ENCODE measurements around the gene MAPK4.

Gene MAPK4

DNA sequence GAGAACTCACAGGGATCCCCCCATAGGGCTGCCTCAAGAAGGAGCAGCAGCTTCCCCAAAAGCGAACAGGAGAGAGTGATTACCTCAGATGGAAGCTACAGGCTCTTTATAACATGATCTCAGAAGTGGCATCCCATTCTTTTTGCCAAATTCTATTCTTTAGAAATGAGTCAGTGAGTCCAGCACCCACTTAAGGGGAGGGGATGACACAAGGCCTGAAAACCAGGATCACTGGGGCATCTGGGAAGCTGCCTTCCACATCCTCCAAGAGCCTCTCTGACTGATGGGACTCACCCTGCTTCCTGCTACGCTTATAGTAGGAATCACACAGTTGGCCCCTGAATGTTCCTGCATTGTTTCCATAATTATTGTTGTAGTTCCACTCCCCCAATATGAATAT, 96.5 kb downstream of the MAPK4 start:
- Histone ChIP-seq H3K27me3 (ENCODE audit: low read depth, low read length) (no peaks in the 10 kb centered on the region), H3K36me3 (ENCODE audit: control insufficient read depth in 1 of 2, insufficient read depth in 2 of 2, low read length in 2 of 2) (no peaks in the 10 kb centered on the region), H3K4me3 (ENCODE audit: low read depth in 1 of 2, low read length in 2 of 2) (no peak overlapping the region), H3K9me3 (ENCODE audit: control insufficient read depth in 1 of 2, low read length in 2 of 2) (no peaks in the 10 kb centered on the region), H3K4me1 (ENCODE audit: control insufficient read depth in 1 of 2, insufficient read depth in 2 of 2, low read length in 2 of 2) (peaks cover 4 to 15% of the 10 kb centered on the region in 2 donors), H3K27ac (ENCODE audit: low read length) (no peak overlapping the region)

DNA sequence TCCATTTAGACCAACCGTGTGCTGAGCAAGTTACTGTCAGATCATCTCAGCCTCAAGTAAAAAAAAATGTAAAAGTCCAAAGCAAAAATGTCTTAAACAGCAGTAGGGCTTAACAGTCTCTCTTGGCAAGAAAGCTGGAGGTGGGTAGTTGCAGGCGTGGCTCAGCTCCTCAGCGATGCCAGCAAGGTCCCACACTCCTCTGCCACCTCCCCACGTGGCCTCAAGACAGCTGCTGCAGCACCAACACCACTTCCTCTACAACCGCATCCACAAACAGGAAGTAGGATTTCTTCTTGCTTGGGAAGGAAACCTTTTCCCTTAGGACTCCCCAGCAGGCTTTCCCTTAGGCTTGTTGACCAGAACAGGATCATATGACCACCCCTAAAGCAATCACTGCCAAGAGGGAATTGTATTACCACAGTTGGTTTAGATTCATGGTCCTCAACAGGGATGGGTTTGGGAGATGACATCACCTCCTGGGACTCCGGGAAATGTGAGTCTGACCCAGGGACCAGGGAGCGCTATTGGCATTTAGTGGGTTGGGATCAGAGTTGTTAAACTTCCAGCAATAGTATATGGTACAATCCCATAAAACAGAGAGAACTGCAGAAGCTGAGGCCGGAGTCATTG, 97.1 kb downstream of the MAPK4 start:
- Histone ChIP-seq H3K4me1 (ENCODE audit: control insufficient read depth in 1 of 2, insufficient read depth in 2 of 2, low read length in 2 of 2) (peaks cover 4 to 13% of the 10 kb centered on the region in 2 donors), H3K4me3 (ENCODE audit: low read depth in 1 of 2, low read length in 2 of 2) (no peak overlapping the region), H3K36me3 (ENCODE audit: control insufficient read depth in 1 of 2, insufficient read depth in 2 of 2, low read length in 2 of 2) (no peaks in the 10 kb centered on the region), H3K27ac (ENCODE audit: low read length) (no peak overlapping the region), H3K27me3 (ENCODE audit: low read depth, low read length) (no peaks in the 10 kb centered on the region), H3K9me3 (ENCODE audit: control insufficient read depth in 1 of 2, low read length in 2 of 2) (peaks cover 0 to 3% of the 10 kb centered on the region in 2 donors)

DNA sequence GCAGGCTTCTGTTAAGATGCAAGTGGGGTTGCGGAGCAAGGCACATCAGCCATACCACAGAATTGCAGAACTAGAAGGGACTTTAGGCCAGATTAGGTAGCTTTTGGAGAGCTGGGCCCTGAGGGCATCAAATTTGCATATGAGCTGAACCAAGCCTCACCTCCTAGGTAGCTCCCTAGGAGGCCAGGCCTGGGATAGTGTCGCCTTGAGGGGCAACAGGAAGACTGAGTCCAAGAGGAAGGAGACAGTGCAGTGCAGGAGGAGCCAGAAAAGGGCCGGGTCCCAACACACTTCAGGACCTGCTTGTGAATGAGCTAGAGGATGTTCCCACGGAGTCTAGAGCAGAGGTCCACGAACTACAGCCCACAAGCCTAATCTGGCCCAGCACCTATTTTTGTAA, 98.7 kb downstream of the MAPK4 start:
- Histone ChIP-seq H3K4me1 (ENCODE audit: control insufficient read depth in 1 of 2, insufficient read depth in 2 of 2, low read length in 2 of 2) (peaks cover 4 to 13% of the 10 kb centered on the region in 2 donors), H3K27me3 (ENCODE audit: low read depth, low read length) (no peaks in the 10 kb centered on the region), H3K4me3 (ENCODE audit: low read depth in 1 of 2, low read length in 2 of 2) (no peak overlapping the region), H3K27ac (ENCODE audit: low read length) (peak overlapping the region; percentile 61), H3K36me3 (ENCODE audit: control insufficient read depth in 1 of 2, insufficient read depth in 2 of 2, low read length in 2 of 2) (no peaks in the 10 kb centered on the region), H3K9me3 (ENCODE audit: control insufficient read depth in 1 of 2, low read length in 2 of 2) (peaks cover 0 to 8% of the 10 kb centered on the region in 2 donors)

DNA sequence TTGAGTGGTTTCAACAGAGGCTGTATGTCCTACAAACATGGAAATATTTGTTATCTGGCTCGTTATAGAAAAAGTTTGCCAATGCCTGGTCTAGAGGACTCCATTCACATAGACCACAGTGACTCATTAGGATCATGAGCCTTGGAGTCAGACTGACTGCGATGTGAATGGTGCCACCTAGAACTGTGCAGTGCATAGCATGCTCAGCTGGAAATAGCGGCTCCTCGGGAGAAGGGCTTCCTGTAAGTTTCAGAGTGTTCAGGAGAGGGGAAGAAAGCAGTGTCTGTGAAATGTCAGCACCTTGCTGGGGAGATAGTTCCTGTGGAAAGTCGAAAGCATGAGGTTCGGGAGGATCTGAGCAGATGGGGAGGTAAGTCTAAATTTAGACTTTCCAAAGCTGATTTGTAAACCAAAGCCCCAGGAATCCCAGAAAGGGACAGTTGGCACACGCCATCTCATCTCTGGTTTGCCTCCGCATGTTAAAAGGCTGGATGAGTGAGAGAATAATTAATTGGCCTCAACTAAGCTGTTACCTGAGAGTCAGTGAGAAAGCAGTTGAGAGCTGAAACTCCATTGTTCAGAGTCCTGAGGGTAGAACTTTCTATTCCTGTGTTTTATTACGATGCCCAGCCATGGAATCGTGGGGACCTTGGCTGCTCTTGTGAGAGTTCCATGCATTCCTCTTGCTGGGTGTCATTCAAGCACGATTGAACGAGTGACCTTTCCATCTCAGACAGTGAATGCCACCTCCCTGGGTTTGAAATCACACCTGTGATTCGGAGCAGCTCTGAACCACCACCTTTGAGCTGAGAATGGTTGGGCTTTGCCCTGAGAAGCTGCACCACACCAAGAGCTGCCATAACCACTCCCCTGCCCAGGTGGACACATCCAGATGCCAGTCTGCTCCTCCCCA, 99.5 kb downstream of the MAPK4 start:
- peaks cover 0 to 8% of the 10 kb centered on the region in 2 donors for H3K4me1 ChIP-seq (ENCODE audit: control insufficient read depth in 1 of 2, insufficient read depth in 2 of 2, low read length in 2 of 2)
- H3K9me3 ChIP-seq (ENCODE audit: control insufficient read depth in 1 of 2, low read length in 2 of 2): peaks cover 0 to 8% of the 10 kb centered on the region in 2 donors
- H3K27me3 ChIP-seq (ENCODE audit: low read depth, low read length): no peaks in the 10 kb centered on the region
- H3K36me3 ChIP-seq (ENCODE audit: control insufficient read depth in 1 of 2, insufficient read depth in 2 of 2, low read length in 2 of 2): no peaks in the 10 kb centered on the region
- no peak overlapping the region for H3K4me3 ChIP-seq (ENCODE audit: low read depth in 1 of 2, low read length in 2 of 2)
- peak overlapping the region; percentile 61 for H3K27ac ChIP-seq (ENCODE audit: low read length)

DNA sequence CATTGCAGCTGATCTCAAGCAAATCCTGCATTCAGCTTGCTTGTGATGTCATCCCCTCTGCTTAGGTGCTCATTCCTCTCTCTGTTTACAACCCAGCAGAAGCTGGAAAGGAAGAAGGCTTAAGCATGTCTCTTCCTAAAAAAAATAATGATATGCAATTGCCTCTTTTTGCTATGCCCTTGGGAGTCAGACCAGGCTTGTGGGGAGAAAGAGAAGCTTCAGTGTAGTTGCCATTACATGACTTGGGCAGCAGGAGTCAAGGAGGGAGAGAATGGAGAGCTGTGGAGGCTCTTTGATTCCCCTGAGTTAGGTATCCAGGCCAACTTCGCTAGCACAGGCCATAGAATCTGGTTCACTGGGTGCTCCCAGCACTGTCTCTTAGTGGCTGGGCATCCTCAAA, 101.1 kb downstream of the MAPK4 start:
- Histone ChIP-seq H3K4me3 (ENCODE audit: low read depth in 1 of 2, low read length in 2 of 2) (no peak overlapping the region), H3K36me3 (ENCODE audit: control insufficient read depth in 1 of 2, insufficient read depth in 2 of 2, low read length in 2 of 2) (no peaks in the 10 kb centered on the region), H3K4me1 (ENCODE audit: control insufficient read depth in 1 of 2, insufficient read depth in 2 of 2, low read length in 2 of 2) (no peaks in the 10 kb centered on the region), H3K27ac (ENCODE audit: low read length) (no peak overlapping the region), H3K27me3 (ENCODE audit: low read depth, low read length) (no peaks in the 10 kb centered on the region), H3K9me3 (ENCODE audit: control insufficient read depth in 1 of 2, low read length in 2 of 2) (peaks cover 0 to 8% of the 10 kb centered on the region in 2 donors)

DNA sequence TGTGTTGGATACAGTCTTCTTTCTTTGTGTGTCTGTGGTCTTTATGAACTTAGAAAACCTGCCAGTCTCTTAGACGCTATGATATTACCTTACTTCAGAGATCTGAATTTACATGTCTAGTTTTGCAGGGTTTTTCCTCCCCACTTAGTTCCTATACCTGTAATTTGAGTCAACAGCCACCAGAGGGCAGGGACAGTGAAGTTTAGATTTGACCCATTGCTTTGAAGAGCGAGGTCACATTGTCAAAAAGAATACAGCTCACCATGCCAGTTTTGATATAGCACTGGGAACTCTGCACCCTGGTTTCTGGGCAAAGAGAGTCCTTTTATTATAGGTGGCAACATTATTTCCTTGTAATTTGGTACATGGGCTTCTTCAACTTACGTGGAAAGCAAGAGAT, 102.3 kb downstream of the MAPK4 start:
- no peak overlapping the region for H3K27ac ChIP-seq (ENCODE audit: low read length)
- no peak overlapping the region for H3K4me3 ChIP-seq (ENCODE audit: low read depth in 1 of 2, low read length in 2 of 2)
- peaks cover 0 to 8% of the 10 kb centered on the region in 2 donors for H3K9me3 ChIP-seq (ENCODE audit: control insufficient read depth in 1 of 2, low read length in 2 of 2)
- H3K27me3 ChIP-seq (ENCODE audit: low read depth, low read length): no peaks in the 10 kb centered on the region
- H3K36me3 ChIP-seq (ENCODE audit: control insufficient read depth in 1 of 2, insufficient read depth in 2 of 2, low read length in 2 of 2): no peaks in the 10 kb centered on the region
- no peaks in the 10 kb centered on the region for H3K4me1 ChIP-seq (ENCODE audit: control insufficient read depth in 1 of 2, insufficient read depth in 2 of 2, low read length in 2 of 2)

DNA sequence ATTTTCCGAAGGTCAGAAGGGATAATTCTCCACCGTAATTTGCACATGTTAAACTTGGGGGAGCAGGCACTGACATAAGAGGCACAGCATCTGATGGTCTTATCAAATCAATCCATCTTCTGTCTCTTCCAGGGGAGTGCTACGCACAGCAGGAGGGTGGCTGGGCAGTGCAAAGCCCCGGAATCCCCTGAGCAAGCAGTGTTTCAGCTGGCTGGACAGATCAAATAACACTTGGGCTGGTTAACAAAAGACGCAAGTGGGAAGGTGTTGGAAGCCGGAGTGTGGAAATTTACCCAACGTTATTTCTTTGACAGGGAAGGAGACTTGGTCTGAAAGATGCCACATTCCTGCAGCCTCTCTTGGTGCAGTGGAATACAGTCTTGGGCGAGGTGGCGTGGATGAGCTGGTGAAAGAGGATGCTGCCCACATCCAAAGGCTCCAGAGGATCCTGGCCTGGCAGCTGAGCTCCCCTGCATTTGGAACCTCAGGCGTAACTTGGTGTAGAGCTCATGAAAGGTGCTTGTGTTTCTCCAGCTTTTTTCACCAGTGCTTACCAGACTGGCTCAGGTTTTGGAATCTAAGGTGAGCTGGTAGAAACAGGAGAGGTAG, 103.0 kb downstream of the MAPK4 start:
- no peaks in the 10 kb centered on the region for H3K4me1 ChIP-seq (ENCODE audit: control insufficient read depth in 1 of 2, insufficient read depth in 2 of 2, low read length in 2 of 2)
- peaks cover 0 to 8% of the 10 kb centered on the region in 2 donors for H3K9me3 ChIP-seq (ENCODE audit: control insufficient read depth in 1 of 2, low read length in 2 of 2)
- no peak overlapping the region for H3K4me3 ChIP-seq (ENCODE audit: low read depth in 1 of 2, low read length in 2 of 2)
- H3K27ac ChIP-seq (ENCODE audit: low read length): no peak overlapping the region
- no peaks in the 10 kb centered on the region for H3K36me3 ChIP-seq (ENCODE audit: control insufficient read depth in 1 of 2, insufficient read depth in 2 of 2, low read length in 2 of 2)
- H3K27me3 ChIP-seq (ENCODE audit: low read depth, low read length): no peaks in the 10 kb centered on the region

DNA sequence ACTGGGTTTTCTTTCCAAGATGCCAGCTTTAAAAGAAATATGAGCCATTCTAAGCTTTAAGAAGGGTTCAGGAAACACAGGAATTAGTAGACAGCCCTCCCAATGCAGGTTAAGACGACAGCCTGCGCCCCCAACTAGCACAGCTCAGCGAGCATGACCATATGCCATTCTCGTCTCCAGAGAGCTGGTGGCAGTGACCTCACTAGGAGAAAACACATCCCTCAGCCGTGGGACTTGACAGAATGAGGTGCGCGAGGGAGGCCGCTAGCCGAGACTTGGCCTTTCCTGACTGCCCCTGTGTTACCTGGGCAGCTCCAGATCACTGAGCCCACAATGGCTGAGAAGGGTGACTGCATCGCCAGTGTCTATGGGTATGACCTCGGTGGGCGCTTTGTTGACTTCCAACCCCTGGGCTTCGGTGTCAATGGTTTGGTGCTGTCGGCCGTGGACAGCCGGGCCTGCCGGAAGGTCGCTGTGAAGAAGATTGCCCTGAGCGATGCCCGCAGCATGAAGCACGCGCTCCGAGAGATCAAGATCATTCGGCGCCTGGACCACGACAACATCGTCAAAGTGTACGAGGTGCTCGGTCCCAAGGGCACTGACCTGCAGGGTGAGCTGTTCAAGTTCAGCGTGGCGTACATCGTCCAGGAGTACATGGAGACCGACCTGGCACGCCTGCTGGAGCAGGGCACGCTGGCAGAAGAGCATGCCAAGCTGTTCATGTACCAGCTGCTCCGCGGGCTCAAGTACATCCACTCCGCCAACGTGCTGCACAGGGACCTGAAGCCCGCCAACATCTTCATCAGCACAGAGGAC, 103.9 kb downstream of the MAPK4 start:
- Histone ChIP-seq H3K27me3 (ENCODE audit: low read depth, low read length) (no peaks in the 10 kb centered on the region), H3K36me3 (ENCODE audit: control insufficient read depth in 1 of 2, insufficient read depth in 2 of 2, low read length in 2 of 2) (no peaks in the 10 kb centered on the region), H3K4me3 (ENCODE audit: low read depth in 1 of 2, low read length in 2 of 2) (no peak overlapping the region), H3K9me3 (ENCODE audit: control insufficient read depth in 1 of 2, low read length in 2 of 2) (peaks cover 0 to 8% of the 10 kb centered on the region in 2 donors), H3K27ac (ENCODE audit: low read length) (no peak overlapping the region), H3K4me1 (ENCODE audit: control insufficient read depth in 1 of 2, insufficient read depth in 2 of 2, low read length in 2 of 2) (no peaks in the 10 kb centered on the region)

DNA sequence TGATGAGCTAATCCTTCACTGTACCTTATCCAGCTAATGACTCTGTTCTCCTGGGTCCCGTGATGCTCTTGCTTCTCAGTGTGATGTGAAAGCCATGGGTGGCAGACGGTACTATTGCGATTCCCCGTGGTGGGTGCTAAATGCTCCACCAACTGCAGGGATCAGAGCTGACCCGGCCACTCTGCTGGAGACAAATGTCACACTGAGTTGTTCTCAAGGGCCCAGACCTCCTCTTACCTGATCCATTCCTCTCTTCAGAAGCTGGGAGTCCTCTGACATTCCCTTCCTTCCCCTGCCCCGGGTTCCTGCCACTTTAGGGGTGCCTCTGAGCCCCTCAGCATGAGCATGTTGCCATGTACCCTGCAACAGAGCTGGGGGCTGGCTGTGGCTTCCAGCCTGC, 105.1 kb downstream of the MAPK4 start:
- no peak overlapping the region for H3K27ac ChIP-seq (ENCODE audit: low read length)
- H3K4me3 ChIP-seq (ENCODE audit: low read depth in 1 of 2, low read length in 2 of 2): no peak overlapping the region
- H3K36me3 ChIP-seq (ENCODE audit: control insufficient read depth in 1 of 2, insufficient read depth in 2 of 2, low read length in 2 of 2): no peaks in the 10 kb centered on the region
- no peaks in the 10 kb centered on the region for H3K4me1 ChIP-seq (ENCODE audit: control insufficient read depth in 1 of 2, insufficient read depth in 2 of 2, low read length in 2 of 2)
- peaks cover 0 to 8% of the 10 kb centered on the region in 2 donors for H3K9me3 ChIP-seq (ENCODE audit: control insufficient read depth in 1 of 2, low read length in 2 of 2)
- no peaks in the 10 kb centered on the region for H3K27me3 ChIP-seq (ENCODE audit: low read depth, low read length)

DNA sequence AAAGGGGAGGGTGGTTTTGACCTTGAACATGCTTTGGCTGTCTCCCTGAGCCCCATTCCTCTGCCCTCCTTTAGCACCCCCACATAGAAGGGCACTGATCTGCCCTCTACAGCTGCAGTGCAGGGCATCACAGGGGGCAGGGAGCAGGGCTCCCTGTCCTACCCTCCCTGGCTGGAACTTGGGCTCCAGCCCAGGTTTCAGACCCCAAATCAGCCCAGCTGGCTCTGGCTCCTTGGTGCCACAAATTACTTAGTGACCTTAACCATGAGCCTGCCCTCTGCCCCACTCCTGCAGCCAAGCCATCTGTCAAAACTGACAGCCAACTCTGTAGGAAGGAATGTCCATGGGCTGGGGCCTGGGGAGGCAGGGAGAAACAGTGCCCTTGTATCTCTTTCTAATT, 105.6 kb downstream of the MAPK4 start:
- H3K4me3 ChIP-seq (ENCODE audit: low read depth in 1 of 2, low read length in 2 of 2): no peak overlapping the region
- H3K27ac ChIP-seq (ENCODE audit: low read length): no peak overlapping the region
- peaks cover 0 to 8% of the 10 kb centered on the region in 2 donors for H3K9me3 ChIP-seq (ENCODE audit: control insufficient read depth in 1 of 2, low read length in 2 of 2)
- no peaks in the 10 kb centered on the region for H3K4me1 ChIP-seq (ENCODE audit: control insufficient read depth in 1 of 2, insufficient read depth in 2 of 2, low read length in 2 of 2)
- H3K36me3 ChIP-seq (ENCODE audit: control insufficient read depth in 1 of 2, insufficient read depth in 2 of 2, low read length in 2 of 2): no peaks in the 10 kb centered on the region
- no peaks in the 10 kb centered on the region for H3K27me3 ChIP-seq (ENCODE audit: low read depth, low read length)

DNA sequence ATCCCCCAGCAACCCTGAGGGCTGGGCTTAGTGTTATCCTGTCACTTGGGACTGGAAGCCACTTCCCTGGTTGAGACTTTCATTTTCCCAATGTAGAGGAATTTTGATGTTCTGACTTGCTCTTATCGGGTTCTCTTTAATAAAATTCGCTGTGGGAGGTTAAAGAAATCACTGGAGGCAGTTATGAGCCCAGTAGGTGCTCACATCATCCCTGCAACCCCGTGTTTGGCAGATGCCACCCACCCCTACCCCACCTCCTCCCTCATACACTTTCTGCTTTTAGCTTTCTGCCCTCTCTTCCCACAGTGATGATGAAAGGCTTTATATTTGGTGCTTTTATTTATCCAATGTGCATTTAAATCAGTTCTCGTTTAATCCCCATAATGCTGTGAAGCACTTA, 106.6 kb downstream of the MAPK4 start:
- Histone ChIP-seq H3K27me3 (ENCODE audit: low read depth, low read length) (no peaks in the 10 kb centered on the region), H3K4me1 (ENCODE audit: control insufficient read depth in 1 of 2, insufficient read depth in 2 of 2, low read length in 2 of 2) (no peaks in the 10 kb centered on the region), H3K36me3 (ENCODE audit: control insufficient read depth in 1 of 2, insufficient read depth in 2 of 2, low read length in 2 of 2) (no peaks in the 10 kb centered on the region), H3K9me3 (ENCODE audit: control insufficient read depth in 1 of 2, low read length in 2 of 2) (peaks cover 0 to 8% of the 10 kb centered on the region in 2 donors), H3K4me3 (ENCODE audit: low read depth in 1 of 2, low read length in 2 of 2) (no peak overlapping the region), H3K27ac (ENCODE audit: low read length) (no peak overlapping the region)

Measured in muscle layer of duodenum (tissue), 2 donors.